ENCODE measurements around the gene MGAT4B. TPM values are rescaled to one million over a fixed set of nuclear protein-coding genes. Genes with fewer than 3 reads are reported as not detected.
A peak's percentile ranks its signal among the peaks of the same experiment; 100 is the strongest.

The MGAT4B gene
- total and polyA plus RNA-seq, 2 of the 13 experiments (the other 11 are each of a cell fraction or from before 2014, with no cell fraction given) = 93.5 to 130 TPM

DNA sequence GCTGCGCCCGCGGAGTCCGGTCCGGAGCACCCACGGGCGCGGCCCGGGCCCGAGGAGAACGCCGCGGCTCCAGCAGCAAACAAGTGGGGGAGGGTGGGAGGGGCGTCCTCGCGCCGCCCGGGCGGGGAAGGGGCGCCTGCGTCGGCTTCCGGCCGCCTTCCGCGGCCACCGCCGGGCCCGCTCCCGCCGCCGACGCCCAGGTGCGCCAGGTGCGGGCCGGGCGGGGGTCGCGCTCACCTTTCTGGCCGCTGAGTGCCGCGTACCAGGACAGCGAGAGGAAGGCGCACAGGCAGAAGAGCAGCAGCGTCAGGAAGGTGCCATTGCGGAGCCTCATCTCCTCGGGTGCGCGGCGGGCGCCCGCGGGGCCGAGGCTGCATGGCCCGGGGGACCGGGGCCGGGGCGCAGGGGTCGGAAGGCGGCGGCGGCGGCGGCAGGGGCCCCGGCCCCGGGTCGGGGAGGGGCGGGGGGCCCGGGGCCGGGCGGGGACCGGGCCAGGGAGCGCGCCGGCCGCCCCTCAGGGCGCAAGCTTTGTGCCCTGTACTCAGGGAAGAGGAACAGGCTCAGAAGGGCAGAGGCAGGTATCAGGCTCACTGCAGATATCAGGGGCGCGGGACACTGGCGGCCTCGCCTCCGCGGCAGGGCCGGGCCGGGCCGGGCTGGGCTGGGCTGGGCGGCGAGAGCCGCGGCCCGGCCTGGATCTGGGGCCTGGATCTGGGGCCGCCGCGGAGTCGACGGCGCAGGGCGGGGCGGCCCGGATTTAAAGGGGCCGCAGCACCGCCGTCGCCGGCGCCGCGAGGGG is at the start of gene MGAT4B (continued):
- TF ChIP-seq RARG (CRISPR knock-in tag; IDR thresholded peaks at IDR 0.05; ENCODE audit: low read depth) (no peak), SP1 (IDR thresholded peaks at IDR 0.05) (no peak), SP1 (CRISPR knock-in tag; IDR thresholded peaks at IDR 0.05) (no peak), FOSL2 (CRISPR knock-in tag; IDR thresholded peaks at IDR 0.05) (no peak), TRIM24 (CRISPR knock-in tag; IDR thresholded peaks at IDR 0.05) (no peak), MXD4 (CRISPR knock-in tag; IDR thresholded peaks at IDR 0.05) (no peak), STAG1 (CRISPR knock-in tag; IDR thresholded peaks at IDR 0.05) (no peak), ZNF557 (CRISPR knock-in tag; IDR thresholded peaks at IDR 0.05) (no peak), ZNF777 (CRISPR knock-in tag; IDR thresholded peaks at IDR 0.05) (no peak), GFI1 (CRISPR knock-in tag; IDR thresholded peaks at IDR 0.05; ENCODE audit: borderline replicate concordance) (0 out of 2 replicates have a peak, but pooled peaks have one; percentile 30), NR2C2 (CRISPR knock-in tag; IDR thresholded peaks at IDR 0.05; ENCODE audit: borderline replicate concordance) (0 out of 2 replicates have a peak, but pooled peaks have one; percentile 15), ZBTB7B (CRISPR knock-in tag; IDR thresholded peaks at IDR 0.05) (no peak), SPEN (CRISPR knock-in tag; IDR thresholded peaks at IDR 0.05; ENCODE audit: low read depth) (0 out of 2 replicates have a peak, but pooled peaks have one; percentile 48), SRSF1 (optimal IDR thresholded peaks at IDR 0.05; ENCODE audit: low read depth, low read length) (no peak), GABPA (IDR thresholded peaks at IDR 0.05; ENCODE audit: low read depth, low read length) (no peak), GABPA (CRISPR knock-in tag; IDR thresholded peaks at IDR 0.05; ENCODE audit: low read depth) (no peak), ZNF780A (CRISPR knock-in tag; IDR thresholded peaks at IDR 0.05) (0 out of 2 replicates have a peak, but pooled peaks have one; percentile 45), ZNF101 (CRISPR knock-in tag; IDR thresholded peaks at IDR 0.05; ENCODE audit: borderline replicate concordance, low read depth) (no peak), MAZ (IDR thresholded peaks at IDR 0.05; ENCODE audit: borderline replicate concordance, low read depth, low read length) (0 out of 2 replicates have a peak, but pooled peaks have one; percentile 53), MAZ (CRISPR knock-in tag; IDR thresholded peaks at IDR 0.05; ENCODE audit: low read depth) (peak; percentile 69), ZNF792 (CRISPR knock-in tag; IDR thresholded peaks at IDR 0.05) (no peak), CCDC6 (CRISPR knock-in tag; IDR thresholded peaks at IDR 0.05) (peak; percentile 59; the same call in 1 of the 2 replicates), ZNF24 (IDR thresholded peaks at IDR 0.05) (no peak)
- TF ChIP-seq, protein P1, sequence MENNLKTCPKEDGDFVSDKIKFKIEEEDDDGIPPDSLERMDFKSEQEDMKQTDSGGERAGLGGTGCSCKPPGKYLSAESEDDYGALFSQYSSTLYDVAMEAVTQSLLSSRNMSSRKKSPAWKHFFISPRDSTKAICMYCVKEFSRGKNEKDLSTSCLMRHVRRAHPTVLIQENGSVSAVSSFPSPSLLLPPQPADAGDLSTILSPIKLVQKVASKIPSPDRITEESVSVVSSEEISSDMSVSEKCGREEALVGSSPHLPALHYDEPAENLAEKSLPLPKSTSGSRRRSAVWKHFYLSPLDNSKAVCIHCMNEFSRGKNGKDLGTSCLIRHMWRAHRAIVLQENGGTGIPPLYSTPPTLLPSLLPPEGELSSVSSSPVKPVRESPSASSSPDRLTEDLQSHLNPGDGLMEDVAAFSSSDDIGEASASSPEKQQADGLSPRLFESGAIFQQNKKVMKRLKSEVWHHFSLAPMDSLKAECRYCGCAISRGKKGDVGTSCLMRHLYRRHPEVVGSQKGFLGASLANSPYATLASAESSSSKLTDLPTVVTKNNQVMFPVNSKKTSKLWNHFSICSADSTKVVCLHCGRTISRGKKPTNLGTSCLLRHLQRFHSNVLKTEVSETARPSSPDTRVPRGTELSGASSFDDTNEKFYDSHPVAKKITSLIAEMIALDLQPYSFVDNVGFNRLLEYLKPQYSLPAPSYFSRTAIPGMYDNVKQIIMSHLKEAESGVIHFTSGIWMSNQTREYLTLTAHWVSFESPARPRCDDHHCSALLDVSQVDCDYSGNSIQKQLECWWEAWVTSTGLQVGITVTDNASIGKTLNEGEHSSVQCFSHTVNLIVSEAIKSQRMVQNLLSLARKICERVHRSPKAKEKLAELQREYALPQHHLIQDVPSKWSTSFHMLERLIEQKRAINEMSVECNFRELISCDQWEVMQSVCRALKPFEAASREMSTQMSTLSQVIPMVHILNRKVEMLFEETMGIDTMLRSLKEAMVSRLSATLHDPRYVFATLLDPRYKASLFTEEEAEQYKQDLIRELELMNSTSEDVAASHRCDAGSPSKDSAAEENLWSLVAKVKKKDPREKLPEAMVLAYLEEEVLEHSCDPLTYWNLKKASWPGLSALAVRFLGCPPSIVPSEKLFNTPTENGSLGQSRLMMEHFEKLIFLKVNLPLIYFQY (CRISPR knock-in tag; IDR thresholded peaks at IDR 0.05; ENCODE audit: borderline replicate concordance) = peak; percentile 91; the same call in 1 of the 2 replicates
- TF ChIP-seq, protein P2, sequence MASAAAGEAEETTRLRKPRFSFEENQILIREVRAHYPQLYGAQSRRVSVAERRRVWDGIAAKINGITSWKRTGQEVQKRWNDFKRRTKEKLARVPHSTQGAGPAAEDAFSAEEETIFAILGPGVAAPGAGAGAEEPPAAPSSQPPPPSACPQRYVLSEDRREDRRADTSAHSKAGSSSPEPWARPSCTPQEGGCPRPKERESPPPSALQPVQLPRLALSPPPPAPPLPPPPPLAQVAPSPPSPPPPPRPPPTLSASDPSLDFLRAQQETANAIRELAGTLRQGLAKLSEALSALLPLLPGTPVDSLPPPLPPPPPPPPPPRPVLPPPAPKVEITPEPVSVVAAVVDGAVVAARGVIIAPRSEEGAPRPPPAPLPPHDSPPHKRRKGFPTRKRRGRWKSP (CRISPR knock-in tag; IDR thresholded peaks at IDR 0.05) = no peak
- TF ChIP-seq, protein P3, sequence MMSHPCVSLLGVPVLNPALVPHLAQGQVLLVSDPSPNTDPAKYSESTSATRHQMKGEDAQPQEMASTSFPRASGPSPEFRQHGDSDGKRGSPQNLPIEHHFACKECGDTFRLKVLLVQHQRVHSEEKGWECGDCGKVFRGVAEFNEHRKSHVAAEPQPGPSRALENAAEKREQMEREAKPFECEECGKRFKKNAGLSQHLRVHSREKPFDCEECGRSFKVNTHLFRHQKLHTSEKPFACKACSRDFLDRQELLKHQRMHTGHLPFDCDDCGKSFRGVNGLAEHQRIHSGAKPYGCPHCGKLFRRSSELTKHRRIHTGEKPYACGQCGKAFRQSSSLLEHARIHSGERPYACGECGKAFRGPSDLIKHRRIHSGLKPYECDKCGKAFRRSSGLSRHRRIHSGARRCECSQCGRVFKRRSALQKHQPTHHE (CRISPR knock-in tag; IDR thresholded peaks at IDR 0.05; ENCODE audit: borderline replicate concordance) = no peak

Measured in HepG2 (cell line).